GM19324 (cell line): Measurements from ENCODE around the gene SHANK2.

Experiments
- ATAC-seq: cut with Tn5 transposase; IDR thresholded peaks from one replicate; pipeline ENCODE4 v1.9.1; 2021; ENCODE audit warnings: mild to moderate bottlenecking, moderate library complexity; ENCODE audit not compliant: unreplicated experiment, low FRiP score

Gene SHANK2

DNA sequence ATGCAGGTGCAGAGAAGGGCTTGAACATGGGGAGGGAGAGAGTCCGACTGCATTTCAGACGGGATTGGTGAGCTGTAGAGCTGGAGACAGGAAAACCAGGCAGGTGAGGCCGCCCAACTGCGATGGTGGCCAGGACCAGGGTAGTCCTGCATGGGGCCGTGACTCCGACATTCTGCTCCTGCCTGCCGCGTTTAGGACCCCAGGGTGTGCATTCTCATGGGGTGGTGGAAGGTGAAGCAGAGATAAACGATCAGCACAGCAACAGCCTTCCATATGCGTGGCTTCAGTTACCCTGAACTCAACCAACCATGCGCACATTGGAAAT is 29.3 kb downstream of the SHANK2 start:
- no peak for ATAC-seq

DNA sequence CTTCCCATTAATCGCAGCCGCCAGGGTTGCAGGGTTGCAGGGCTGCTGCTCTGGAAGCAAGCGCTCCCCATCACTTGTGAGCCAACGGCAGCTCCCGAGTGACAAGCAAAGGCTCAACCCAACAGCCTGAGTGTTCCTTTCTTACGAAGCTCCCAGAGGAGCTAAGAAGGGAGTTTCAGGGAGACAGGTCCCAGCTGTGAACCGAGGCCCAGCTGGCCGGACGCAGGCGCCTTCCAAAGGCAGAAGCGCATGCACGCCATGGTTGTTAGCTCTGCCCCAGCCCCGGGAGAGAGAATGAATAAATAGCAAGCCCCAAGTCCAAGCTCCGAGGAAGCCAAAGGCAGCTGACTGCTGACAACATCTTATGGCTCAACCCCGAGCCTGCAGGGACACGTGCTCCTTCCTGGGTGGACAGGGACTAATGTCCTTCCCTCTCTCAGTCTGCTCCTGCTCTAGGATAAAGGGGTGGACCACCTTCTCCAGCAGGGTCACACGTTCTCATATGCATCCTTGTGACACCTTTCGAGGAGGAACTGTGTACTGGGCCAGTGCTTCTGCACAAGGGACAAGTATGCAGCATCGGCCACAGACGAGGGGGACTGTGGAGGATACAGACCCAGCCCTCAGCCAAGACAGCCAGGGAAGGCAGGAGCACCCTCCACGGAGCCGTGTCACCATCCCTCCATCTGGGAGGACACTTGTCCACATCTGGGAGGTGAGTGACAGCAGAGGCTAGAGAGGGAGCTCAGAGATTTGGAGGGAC is 29.9 kb downstream of the SHANK2 start:
- no peak for ATAC-seq

DNA sequence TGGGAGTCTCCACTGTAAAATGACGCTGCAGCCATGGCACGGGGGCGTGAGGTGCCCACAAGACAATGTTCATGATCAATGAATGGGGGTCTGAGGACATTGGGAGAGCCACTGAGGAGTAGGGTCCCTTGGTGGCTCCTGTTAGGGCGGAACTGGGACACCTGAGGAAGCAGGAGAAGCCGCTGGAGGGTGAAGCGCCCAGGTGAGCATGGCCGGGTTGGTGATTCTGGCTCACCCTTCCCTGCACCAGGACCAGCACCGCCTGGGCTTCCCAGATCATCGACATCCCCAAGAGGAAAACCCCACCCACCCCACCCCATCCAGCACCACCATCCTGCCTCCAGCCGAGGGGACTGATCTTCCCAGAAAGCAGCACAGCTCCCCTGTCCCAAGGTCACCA is 30.6 kb downstream of the SHANK2 start:
- no peak for ATAC-seq

DNA sequence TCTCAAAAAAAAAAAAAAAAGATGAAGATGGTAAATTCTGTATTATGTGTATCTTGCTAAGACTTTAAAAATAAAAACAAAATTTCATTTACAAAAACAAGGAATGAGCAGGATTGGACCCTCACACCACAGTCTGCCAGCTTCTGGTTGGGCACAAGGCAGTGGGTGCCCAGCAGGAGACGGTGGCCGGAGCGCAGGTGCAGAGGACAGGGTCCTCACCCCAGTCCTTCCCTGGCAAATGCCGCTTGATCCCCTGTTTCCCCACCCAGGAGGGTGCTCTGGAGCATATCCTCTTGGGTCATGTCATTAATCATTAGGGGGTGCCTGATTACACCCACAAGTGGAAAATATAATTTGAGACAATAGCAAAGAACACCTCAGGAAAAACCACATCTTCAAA is 31.2 kb downstream of the SHANK2 start:
- no peak for ATAC-seq

DNA sequence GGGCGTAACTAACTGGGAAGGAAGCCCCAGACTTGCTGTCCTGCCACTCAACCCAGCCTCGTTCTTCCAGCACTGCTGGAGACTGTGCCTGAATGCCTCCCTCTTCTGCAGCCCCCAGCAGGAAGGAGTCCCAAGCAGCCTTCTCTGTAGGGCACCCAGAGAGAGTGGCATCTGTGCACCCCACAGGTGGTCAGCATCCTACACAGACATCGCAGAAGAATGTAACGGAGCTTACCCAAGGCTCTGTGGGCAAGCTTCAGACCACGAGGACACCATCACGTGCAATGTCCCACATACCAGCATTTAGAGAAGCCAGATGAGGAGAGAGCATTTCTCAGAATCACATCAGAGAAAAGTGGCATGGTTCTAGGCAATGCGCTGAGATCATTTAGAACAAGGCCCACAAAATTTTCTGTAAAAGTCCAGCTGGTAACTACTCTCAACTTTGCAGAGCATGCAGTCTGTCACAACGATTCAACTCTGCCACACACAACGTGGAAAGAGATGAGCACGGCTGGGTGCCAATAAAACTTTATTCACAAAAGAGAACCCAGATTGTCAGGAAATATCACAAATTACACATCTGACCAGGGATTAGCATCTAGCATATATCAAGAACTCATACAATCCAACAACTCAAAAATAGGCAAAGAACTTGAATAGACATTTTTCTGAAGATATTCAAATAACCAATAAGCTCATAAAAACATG is 33.4 kb downstream of the SHANK2 start:
- ATAC-seq: no peak

DNA sequence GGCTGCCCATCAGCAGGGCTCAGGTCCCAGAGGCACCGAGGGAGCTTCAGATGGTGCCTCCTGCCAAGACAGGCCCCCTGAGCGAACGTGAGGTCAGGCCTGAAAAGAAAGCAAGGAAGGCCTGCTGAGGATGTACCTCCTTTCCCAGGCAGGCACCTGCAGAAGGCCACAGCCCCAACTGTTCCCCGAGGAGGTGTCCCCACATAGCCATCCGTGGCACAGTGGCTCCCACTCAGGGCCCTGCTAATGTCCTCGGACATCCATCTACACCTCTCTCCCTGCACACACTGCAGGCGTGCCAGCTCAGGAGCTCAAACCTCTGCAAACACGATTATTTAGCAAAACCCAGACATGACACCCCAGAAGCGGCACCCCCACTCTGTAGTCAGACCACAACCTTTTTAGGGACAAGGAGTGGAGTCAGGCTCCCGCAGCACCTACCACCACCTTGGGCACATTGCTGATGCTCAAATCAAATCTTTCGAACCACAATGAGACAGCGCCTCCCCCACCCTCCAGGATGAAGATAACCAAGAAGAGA is 36.9 kb downstream of the SHANK2 start:
- no peak for ATAC-seq

DNA sequence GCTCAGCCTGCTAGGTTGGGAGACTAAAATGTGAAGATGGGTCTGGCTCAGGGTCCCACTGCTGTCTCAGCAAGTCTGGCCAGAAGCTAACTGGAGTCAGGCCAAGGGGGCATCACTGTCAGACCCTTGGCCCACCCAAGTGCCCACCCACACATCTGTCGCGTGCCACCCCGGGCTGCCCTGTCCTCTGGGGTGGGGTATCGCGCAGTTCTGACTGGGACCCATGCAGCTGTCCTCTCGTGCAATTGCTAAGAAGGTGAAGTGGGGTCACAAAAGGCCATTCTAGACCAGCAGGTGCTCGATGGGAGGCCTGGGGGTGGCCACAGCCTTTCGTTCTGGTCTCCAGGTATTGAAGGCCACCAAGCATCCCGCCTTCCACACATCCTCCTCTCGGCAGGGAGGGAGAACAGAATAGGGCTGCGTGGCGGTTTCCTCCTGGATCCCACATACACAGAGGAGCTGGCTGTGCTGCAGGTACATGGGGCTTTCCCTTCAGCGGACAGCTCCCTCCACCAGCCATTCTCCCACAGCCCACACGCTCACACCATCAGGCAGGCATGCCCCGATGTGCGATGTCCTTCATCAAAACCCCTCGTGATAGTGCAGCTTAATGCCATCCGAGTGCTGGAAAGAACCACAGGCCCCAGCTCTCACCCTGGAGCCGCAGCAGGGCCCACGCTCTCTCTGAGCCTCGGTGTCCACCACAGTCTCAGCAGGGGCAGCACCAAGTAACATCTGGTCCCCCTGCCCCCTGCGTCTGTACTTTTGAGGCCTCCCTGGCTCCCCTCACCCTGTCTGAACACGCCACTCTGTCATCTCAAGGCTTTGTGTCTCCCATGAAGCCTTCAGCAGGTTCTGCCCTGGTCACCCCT is 37.6 kb downstream of the SHANK2 start:
- no peak for ATAC-seq

DNA sequence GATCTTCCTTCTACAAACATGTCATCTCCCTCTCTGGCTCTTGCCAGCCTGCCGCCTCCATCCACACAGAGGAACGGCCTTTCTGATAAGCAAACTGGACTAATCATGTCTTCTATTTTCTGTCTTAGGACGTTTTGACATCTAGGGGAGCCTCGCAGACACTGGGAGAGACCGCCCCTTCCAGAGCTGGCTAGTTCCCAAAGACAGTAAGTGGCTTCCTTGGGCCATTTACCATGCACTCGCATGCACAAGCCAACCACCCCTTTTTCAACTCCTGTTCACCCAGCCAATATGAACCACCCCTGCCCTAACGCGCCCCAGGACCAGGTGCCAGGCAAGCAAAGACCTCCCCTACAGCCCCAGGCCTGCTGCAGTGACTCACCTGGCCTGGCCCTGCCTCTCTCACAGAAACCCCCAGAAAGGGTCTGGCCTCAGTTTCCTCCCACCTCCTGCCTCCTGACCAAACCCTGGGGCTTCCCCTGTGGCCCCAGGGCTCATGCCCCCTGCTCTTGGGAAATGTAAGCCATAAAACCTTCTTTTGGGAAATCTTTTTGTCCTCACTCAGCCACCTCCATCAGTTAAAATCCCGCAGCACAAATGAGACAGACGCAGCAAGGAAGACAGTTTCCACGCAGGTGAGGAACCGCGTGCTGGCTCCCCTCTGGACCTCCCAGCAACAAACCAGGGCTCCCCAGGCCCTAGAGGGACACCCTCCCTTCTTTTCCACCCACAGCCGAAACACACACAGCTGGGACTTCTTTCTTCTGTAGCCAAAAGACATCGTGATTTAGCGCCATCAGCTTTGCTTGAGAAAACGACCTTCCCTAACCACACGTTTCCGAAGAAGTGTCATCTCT is 38.5 kb downstream of the SHANK2 start:
- ATAC-seq: no peak

DNA sequence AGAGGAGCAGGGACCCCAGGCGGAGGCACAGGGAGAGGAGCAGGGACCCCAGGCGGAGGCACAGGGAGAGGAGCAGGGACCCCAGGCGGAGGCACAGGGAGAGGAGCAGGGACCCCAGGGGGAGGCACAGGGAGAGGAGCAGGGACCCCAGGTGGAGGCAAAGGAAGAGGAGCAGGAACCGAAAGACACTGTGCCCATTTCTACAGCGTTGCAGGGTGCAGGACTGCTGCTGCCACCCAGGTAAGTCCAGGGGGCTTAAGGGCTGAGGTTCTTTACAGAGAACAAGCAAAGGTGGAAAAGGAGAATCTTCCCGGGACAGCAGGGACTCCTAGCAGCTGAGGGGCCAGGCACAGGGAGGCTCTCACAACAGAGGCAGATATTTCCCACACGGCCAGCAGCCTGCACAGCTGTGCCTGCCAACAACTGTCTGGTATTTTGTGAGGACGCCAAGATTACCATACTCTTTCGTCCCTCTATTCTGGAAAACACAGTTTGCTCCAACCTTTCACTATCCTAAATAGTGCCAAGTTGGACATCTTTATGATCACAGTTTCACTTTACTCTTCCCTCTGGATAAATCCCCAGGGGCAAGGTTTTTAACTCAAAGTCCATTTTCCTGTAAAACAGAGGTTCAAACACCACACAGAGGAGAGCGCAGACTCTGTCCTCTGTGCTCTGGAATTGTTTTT is 39.4 kb downstream of the SHANK2 start:
- ATAC-seq: no peak

DNA sequence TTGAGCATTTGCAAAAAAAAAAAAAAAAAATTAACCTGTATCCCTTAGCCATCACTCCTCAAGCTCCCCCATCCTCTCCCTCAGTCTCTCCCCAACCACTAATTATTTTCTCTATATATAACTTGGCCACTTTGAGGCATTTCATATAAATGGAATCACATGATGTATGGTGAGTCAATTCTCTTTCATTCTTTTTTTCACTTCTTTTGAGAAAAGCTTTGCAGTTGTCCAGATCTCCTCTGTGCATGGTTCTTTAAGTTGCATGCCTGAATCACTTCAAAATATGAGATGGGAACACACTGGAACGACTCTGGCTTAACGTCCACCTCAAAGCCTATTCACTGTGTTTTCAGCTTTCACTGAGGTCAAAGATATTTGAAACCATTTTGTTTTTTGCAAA is 40.7 kb downstream of the SHANK2 start:
- ATAC-seq: no peak

DNA sequence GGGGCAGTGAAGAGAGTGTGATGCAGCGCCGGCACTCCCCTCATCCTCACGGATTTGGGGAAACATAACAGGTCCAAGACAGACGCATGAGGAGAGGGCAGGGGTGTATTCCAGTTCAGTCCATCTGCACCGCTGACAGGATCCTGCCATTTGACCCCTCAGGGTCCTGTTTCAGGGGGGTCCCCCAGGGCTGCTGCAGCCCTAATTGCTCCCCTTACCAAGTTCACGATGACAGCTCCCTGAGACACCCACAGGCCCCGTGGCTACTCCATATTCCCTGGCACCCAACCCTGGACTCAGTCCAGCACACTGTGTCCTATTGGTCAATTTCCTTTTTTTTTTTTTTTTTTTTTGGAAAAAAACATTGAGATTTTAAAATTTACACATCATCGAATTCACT is 41.5 kb downstream of the SHANK2 start:
- ATAC-seq: no peak

DNA sequence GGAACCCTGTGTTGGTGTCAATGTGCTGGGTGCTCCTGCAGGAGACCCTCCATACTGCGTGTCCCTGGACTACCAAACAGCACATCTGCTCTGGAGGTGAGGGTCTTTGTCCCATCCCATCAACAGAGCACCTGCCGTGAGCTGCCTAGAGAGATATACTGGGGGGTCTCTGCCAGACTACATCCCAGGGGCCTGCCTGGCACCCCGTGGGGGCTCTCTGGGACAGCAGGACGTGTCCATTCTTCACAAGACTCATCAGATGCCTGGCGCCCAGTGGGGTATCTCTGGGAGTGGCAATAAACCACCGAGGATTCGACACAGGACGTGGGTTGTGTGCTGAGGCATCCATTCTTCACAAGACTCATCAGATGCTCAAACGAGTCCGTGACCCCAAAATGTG is 42.7 kb downstream of the SHANK2 start:
- no peak for ATAC-seq

DNA sequence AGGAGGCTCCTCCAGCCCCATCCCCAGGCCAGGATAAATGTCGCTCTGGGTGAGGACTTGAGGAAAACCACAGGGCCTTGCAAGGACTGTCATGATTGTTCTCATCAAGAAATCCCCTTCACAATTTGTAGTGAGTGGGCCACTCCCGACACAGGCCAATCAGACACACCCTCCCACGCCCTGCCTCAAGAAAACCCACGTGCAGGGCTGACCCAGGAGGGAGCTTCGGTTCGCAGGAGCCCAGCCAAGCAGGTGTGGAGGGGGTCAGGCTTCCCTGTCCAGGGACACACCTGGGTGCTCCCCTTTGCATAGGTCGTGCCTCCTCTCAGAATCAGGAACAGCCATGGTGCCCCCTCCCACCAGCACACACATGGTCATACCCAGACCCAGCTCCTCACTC is 43.2 kb downstream of the SHANK2 start:
- no peak for ATAC-seq

DNA sequence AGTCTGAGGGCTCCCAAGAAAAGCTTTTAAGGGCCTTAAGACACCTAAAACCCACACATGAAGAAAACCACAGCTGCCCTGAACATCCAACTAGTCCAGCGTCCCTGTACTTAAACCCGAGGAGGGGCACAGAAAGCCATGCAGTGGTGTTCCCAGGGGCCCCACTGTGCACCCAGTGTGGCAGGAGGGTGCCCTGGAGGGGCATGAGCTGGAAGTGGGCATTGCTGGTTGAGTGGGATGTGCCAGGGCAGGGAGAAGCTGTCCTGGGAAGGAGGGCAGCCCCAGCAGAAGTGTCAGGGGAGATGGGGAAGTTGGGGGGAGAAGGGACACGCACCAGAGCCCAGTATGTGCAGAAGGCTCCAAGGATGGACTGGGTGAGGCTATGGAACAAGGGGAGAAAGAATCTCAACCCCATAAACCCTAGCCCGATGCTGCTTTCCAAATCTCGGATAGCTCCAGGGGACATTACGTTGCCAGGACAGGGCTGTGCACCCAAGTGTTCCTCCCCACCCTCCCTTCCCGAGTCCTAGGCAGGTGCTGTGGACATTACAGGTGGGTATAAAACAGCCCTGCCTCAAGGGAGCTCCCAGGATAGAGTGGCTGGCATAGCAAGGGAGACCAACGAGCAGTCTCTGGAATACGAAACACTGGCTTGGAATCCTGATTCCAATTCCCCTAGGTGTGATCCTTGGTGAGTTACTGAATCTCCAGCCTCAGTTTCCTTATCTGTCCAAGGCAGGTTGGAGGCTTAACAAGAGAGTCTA is 44.2 kb downstream of the SHANK2 start:
- no peak for ATAC-seq

DNA sequence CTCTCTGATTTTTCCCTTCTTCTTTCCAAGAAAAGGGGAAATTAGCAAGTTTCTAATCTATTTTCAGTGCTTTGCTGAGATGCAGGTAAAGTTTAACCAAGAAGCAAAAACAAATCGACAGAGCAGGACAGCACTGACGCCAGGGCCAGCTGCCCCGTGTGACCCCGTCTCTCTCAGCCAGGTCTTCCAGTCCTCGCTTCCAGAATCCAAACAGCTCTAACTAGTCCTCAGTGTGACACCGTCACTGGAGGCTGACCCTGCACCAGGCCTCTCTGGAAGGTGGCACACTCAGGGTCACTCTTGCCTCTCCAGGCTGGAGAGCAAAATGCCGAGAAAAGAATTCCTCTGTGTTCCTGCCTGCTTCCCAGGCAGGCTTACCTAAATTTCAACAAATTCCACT is 44.8 kb downstream of the SHANK2 start:
- ATAC-seq: no peak

DNA sequence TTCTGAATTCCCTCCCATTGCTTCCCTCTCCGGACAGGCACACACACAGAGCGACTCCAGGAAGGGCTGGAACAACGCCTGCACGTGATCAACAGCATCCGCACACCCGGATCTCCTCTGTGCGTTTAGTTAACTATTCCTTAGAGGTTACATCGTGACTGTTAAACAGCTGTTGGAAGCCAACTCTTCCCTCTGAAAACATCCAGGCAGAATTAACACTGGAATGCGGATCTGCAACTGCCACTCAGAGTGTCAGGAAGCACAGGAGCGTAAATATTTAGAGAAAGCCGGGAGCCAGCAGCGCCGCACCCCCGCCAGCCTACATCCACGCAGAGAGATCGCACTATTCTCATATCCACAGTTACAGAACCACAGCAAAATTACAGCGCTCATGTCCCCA is 46.2 kb downstream of the SHANK2 start:
- ATAC-seq: no peak

DNA sequence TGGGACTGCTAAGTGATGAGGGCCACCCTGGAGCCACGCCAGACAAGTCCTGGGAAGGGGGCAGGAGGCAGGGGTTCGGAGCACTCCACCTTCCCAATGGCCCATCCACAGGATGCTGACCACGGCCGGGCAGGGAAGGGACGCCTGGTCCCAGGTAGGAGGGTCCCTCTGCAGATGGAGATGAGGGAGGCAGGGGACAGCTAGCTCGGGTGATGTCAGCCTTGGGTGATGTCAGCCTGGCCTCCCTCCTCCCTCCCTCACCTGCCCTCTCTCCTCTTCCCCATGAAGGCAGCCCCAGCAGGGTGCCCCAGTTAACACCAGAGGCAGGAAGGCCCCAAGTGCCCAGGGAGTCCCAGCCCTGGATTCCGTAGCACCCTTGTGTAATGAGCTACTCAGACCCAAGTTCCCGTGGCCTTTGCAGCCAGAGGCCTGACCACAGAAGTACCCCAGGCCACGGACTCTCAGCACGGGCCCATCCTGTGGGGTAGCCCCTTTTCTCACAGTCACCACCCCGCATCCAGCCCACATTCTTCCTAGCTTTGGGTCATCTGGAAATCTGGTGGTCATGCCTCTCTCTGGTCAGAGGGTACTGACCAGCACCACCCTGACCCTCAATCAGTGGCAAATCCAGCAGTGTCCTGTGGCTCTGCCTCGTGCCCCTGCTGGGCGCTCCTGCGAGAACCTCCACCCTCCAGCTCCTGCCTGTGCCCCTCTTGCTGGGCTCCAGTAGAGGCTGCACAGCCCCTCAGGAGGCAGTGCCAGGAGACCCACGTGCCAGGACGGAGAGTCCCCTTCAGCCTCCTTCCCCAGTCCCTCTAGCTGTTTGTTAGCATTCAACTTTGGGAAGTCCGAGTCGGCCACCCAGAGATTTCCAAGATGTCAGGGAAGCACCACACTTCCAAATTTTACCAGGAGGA is 47.4 kb downstream of the SHANK2 start:
- no peak for ATAC-seq

DNA sequence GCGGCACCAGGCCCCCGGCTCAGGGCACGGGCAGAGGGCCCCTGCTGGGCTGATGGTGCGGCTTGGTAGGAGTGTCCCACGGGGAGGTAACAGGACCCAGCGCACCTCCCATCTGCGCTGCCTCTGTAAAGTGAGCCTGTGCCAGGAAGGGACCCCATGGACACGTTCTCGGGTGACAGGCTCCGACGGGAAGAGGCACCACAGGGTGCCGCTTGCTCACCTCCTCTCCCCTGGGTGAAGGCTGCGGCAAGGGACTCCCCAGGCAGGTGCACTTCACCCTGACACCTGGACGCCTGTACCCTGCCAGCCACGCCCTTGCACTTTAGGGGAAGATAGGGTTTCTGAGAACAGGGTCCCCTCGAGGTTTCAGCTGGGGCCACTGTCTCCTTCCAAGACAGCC is 48.1 kb downstream of the SHANK2 start:
- no peak for ATAC-seq
